HCT116 (cell line): Measurements from ENCODE around the gene FGF11. TPM values are rescaled to one million over a fixed set of nuclear protein-coding genes. Genes with fewer than 3 reads are reported as not detected.

Experiments used
- ATAC-seq: fragments of 200-7000 bp; cut with Tn5 transposase; 2 replicates; pipeline ENCODE4 v1.9.1; 2020; ENCODE audit warnings: mild to moderate bottlenecking, moderate library complexity
- BruUV-seq: library from RNA; stranded (reverse); fragments of 400-500 nt; replicated peaks from 2 replicates; lab custom pipeline; 2021; lab: Mats Ljungman, UMichigan
- CTCF ChIA-PET: fragments of 300-600 bp; sonication (Branson Sonifier 250); formaldehyde crosslinking; loops from one replicate; lab custom pipeline; 2021; ENCODE audit warnings: antibody characterized with exemption; lab: Charles Lee
- POLR2A ChIA-PET: fragments of 300-600, 350-600 bp; sonication (Branson Sonifier 250); formaldehyde crosslinking; loops from one replicate; lab custom pipeline; 2021; ENCODE audit warnings: antibody characterized with exemption; lab: Charles Lee
- RAD21 ChIA-PET, 2 experiments: fragments of 300-600 bp; sonication (Branson Sonifier 250); formaldehyde crosslinking; loops; one replicate each; lab custom pipeline; 2023; ENCODE audit warnings: low total read pairs in 2 of 2; ENCODE audit not compliant: uncharacterized antibody in 2 of 2, unreplicated experiment in 2 of 2, low non-redundant PET in 1 of 2; lab: Charles Lee
- DNase-seq: peaks from one replicate; pipeline ENCODE4 v3.0.0-alpha.2; 2010; ENCODE audit warnings: low read depth, low spot score
- H2AFZ ChIP-seq: fragments of 200-600 bp; shearing (Covaris generic), sonication (generic); 2 replicates; pipeline ENCODE4 v1.6.1; 2017; ENCODE audit warnings: low read depth, mixed run types, mixed read lengths, antibody characterized with exemption, low read length; ENCODE audit not compliant: poor library complexity, severe bottlenecking
- H3K27ac ChIP-seq: 2 replicates; pipeline ENCODE4 v1.5.1; 2012; ENCODE audit warnings: low read depth, low read length
- H3K27me3 ChIP-seq: fragments of 200-600 bp; sonication (generic); 2 replicates; pipeline ENCODE4 v1.6.1; 2016; ENCODE audit warnings: mixed run types, low read length, mixed read lengths; ENCODE audit not compliant: insufficient read depth
- H3K36me3 ChIP-seq, 2 experiments: fragments of 200-500 bp in 1 of 2; fragments of 200-600 bp in 1 of 2; sonication (Bioruptor generic) in 1 of 2; sonication (generic) in 1 of 2; 2 replicates each; pipeline versions ENCODE4 v1.5.1 to v1.6.1; 2014 to 2016; ENCODE audit warnings: low read length in 2 of 2, inconsistent platforms in 1 of 2, mixed read lengths in 1 of 2, mixed run types in 1 of 2; ENCODE audit not compliant: insufficient read depth in 2 of 2, control insufficient read depth in 1 of 2
- H3K4me1 ChIP-seq, 2 experiments: fragments of 200-600 bp in 1 of 2; sonication (generic) in 1 of 2; 2 replicates each; pipeline versions ENCODE4 v1.5.1 to v1.6.1; 2012 to 2017; ENCODE audit warnings: low read length in 2 of 2, inconsistent platforms in 1 of 2, mild to moderate bottlenecking in 1 of 2, mixed read lengths in 1 of 2, mixed run types in 1 of 2, moderate library complexity in 1 of 2; ENCODE audit not compliant: insufficient read depth in 2 of 2, control insufficient read depth in 1 of 2
- H3K4me2 ChIP-seq: fragments of 200-600 bp; sonication (generic); 2 replicates; pipeline ENCODE4 v1.6.1; 2017; ENCODE audit warnings: mixed run types, low read length, mixed read lengths
- H3K4me3 ChIP-seq, 2 experiments: fragments of 200-600 bp in 1 of 2; sonication (generic) in 1 of 2; replicated peaks in 1 of 2; 2 replicates each; pipeline ENCODE4 v1.5.1; 2011 to 2016; ENCODE audit warnings: low read length in 2 of 2, control low read depth in 1 of 2, low read depth in 1 of 2, mild to moderate bottlenecking in 1 of 2, mixed read lengths in 1 of 2, mixed run types in 1 of 2
- H3K79me2 ChIP-seq: fragments of 200-600 bp; sonication (generic); 2 replicates; pipeline ENCODE4 v1.6.1; 2017; ENCODE audit warnings: mild to moderate bottlenecking, mixed run types, low read length, moderate library complexity, mixed read lengths; ENCODE audit not compliant: insufficient read depth
- H3K9ac ChIP-seq: fragments of 200-600 bp; sonication (generic); 2 replicates; pipeline ENCODE4 v1.6.1; 2016; ENCODE audit warnings: low read length, mixed read lengths
- H3K9me2 ChIP-seq: fragments of 200-600 bp; sonication (generic), shearing (Covaris generic); 2 replicates; pipeline ENCODE4 v1.6.1; 2017; ENCODE audit warnings: mixed run types, mild to moderate bottlenecking, moderate library complexity; ENCODE audit not compliant: insufficient read depth
- H3K9me3 ChIP-seq, 2 experiments: fragments of 200-500 bp in 1 of 2; fragments of 200-600 bp in 1 of 2; sonication (Bioruptor generic) in 1 of 2; sonication (generic) in 1 of 2; 2 replicates each; pipeline ENCODE4 v1.6.1; 2014 to 2017; ENCODE audit warnings: low read length in 2 of 2, mixed read lengths in 2 of 2, inconsistent platforms in 1 of 2, low read depth in 1 of 2, mild to moderate bottlenecking in 1 of 2, mixed run types in 1 of 2, moderate library complexity in 1 of 2; ENCODE audit not compliant: control insufficient read depth in 1 of 2, insufficient read depth in 1 of 2
- H4K20me1 ChIP-seq: fragments of 200-600 bp; sonication (generic), shearing (Covaris generic); 2 replicates; pipeline ENCODE4 v1.6.1; 2017; ENCODE audit warnings: mixed run types, mild to moderate bottlenecking, moderate library complexity; ENCODE audit not compliant: insufficient read depth
- ATF3 ChIP-seq: IDR thresholded peaks from 2 replicates; pipeline ENCODE4 v1.6.1; 2012
- CEBPB ChIP-seq: IDR thresholded peaks from 2 replicates; pipeline ENCODE4 v1.6.1; 2012; ENCODE audit warnings: low read depth
- EZH2 ChIP-seq: fragments of 200-600 bp; sonication (generic); IDR thresholded peaks from 2 replicates; pipeline ENCODE4 v1.6.1; 2017; ENCODE audit warnings: antibody characterized with exemption, mixed run types
- EZH2phosphoT487 ChIP-seq: fragments of 200-600 bp; IDR thresholded peaks from 2 replicates; pipeline ENCODE4 v1.6.1; 2018; ENCODE audit warnings: antibody characterized with exemption, borderline replicate concordance
- MAX ChIP-seq: IDR thresholded peaks from 2 replicates; pipeline ENCODE4 v1.6.1; 2012
- POLR2AphosphoS5 ChIP-seq: IDR thresholded peaks from 2 replicates; pipeline ENCODE4 v1.6.1; 2011; ENCODE audit warnings: mild to moderate bottlenecking, low read depth, low read length, moderate library complexity
- RAD21 ChIP-seq: IDR thresholded peaks from 2 replicates; pipeline ENCODE4 v1.6.1; 2012; ENCODE audit warnings: low read depth, mild to moderate bottlenecking
- SIN3A ChIP-seq: IDR thresholded peaks from 2 replicates; pipeline ENCODE4 v1.6.1; 2012; ENCODE audit warnings: low read depth
- SRF ChIP-seq: IDR thresholded peaks from 2 replicates; pipeline ENCODE4 v1.6.1; 2012; ENCODE audit warnings: low read depth
- ZFX ChIP-seq: fragments of 450-650 bp; IDR thresholded peaks from 2 replicates; pipeline ENCODE4 v1.6.1; 2017
- intact Hi-C: fragments of 100-400 bp; cut with micrococcal nuclease; formaldehyde crosslinking; loops from 2 replicates; pipeline ENCODE4 v1.10.0; 2022
- total RNA-seq: library from RNA; stranded (reverse); gene quantifications from one replicate; pipeline ENCODE4 v1.2.1, GENCODE V29; 2021; ENCODE audit not compliant: unreplicated experiment

FGF11 gene
- total RNA-seq, 1 experiment from 2014 or later = 6.1 TPM

- ChIA-PET RAD21 (no interaction called here), POLR2A (no interaction called here), CTCF (no interaction called here)
- no peaks in the 10 kb centered on the region for H3K79me2 ChIP-seq
- H3K9me3 ChIP-seq = no peaks in the 10 kb centered on the region; a peak in 1 of 4 replicates
- no peaks in the 10 kb centered on the region for H3K27me3 ChIP-seq
- no peak for ATAC-seq
- H4K20me1 ChIP-seq = no peaks in the 10 kb centered on the region
- no peak overlapping the region for H3K4me3 ChIP-seq
- intact Hi-C loops = no loop called here
- TF ChIP-seq POLR2AphosphoS5 (0 out of 2 replicates have a peak, but pooled peaks have one; percentile 4), EZH2 (no peak)
- no peak overlapping the region for H3K27ac ChIP-seq
- no peaks in the 10 kb centered on the region for H3K9me2 ChIP-seq
- BruUV-seq = no TSS peak
- H3K9ac ChIP-seq = no peak overlapping the region
- no peak overlapping the region for H2AFZ ChIP-seq
- DNase-seq = no peak
- H3K4me1 ChIP-seq = peaks cover 0 to 5% of the 10 kb centered on the region in 2 experiments; a peak in 1 of 4 replicates
- H3K36me3 ChIP-seq = no peaks in the 10 kb centered on the region; a peak in 2 of 4 replicates
- no peak overlapping the region for H3K4me2 ChIP-seq
Measured at GRCh38 chr17:7460850-7461660, 21.7 kb downstream of the FGF11 start.

- Histone ChIP-seq H3K4me2 (no peak overlapping the region), H3K9me2 (no peaks in the 10 kb centered on the region), H3K9me3 (no peaks in the 10 kb centered on the region), H3K36me3 (no peaks in the 10 kb centered on the region; a peak in 2 of 4 replicates), H3K27ac (no peak overlapping the region), H3K4me3 (no peak overlapping the region), H2AFZ (no peak overlapping the region), H3K4me1 (peaks cover 0 to 10% of the 10 kb centered on the region in 2 experiments; a peak in 2 of 4 replicates), H4K20me1 (no peaks in the 10 kb centered on the region), H3K27me3 (no peaks in the 10 kb centered on the region), H3K79me2 (no peaks in the 10 kb centered on the region), H3K9ac (no peak overlapping the region)
- ATAC-seq (no peak), DNase-seq (no peak)
- BruUV-seq = no TSS peak
- ChIA-PET RAD21 (no interaction called here), CTCF (no interaction called here), POLR2A (no interaction called here)
- TF ChIP-seq SIN3A (no peak), MAX (no peak), ZFX (no peak), POLR2AphosphoS5 (no peak), SRF (no peak), RAD21 (no peak), EZH2phosphoT487 (no peak), CEBPB (no peak), ATF3 (no peak)
- intact Hi-C loops = no loop called here
Measured at GRCh38 chr17:7462474-7463371, 23.4 kb downstream of the FGF11 start.
